Measurements from ENCODE around the gene TRIM26.

DNA sequence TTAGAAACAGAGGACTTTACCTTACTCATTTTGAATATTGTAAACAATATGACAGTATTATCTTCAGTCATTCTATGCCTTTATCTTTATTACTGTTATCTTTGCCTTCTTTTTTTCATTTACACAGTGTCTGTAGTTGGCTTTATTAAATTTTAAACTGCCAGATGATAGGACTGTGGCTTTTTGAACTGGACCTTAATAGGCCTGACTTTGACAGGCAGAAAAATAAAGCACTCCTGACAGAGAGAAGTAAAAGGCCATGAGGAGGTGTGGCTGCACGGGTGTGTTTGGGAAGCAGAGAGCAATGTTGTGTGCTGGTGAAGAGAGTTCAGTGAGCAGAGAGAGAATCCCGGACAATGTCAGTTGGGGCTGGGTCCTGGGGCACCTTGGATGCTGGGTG is 69.4 kb downstream of the TRIM26 start:
- TF ChIP-seq, protein P1, sequence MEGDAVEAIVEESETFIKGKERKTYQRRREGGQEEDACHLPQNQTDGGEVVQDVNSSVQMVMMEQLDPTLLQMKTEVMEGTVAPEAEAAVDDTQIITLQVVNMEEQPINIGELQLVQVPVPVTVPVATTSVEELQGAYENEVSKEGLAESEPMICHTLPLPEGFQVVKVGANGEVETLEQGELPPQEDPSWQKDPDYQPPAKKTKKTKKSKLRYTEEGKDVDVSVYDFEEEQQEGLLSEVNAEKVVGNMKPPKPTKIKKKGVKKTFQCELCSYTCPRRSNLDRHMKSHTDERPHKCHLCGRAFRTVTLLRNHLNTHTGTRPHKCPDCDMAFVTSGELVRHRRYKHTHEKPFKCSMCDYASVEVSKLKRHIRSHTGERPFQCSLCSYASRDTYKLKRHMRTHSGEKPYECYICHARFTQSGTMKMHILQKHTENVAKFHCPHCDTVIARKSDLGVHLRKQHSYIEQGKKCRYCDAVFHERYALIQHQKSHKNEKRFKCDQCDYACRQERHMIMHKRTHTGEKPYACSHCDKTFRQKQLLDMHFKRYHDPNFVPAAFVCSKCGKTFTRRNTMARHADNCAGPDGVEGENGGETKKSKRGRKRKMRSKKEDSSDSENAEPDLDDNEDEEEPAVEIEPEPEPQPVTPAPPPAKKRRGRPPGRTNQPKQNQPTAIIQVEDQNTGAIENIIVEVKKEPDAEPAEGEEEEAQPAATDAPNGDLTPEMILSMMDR (IDR thresholded peaks at IDR 0.05; ENCODE audit: low read depth, low read length), result no peak
- TF ChIP-seq MYC (IDR thresholded peaks at IDR 0.05; ENCODE audit: low read depth, low read length), result no peak
